Stomach (tissue), 4 donors: ENCODE data around the gene NF1.

Experiments
- CTCF ChIP-seq, 7 experiments: fragments of 450-650 bp in 4 of 7; fragments of 200-600 bp in 3 of 7; sonication (generic) in 3 of 7; IDR thresholded peaks; one replicate each; pipeline ENCODE4 v1.5.1; 2016 to 2019; ENCODE audit warnings: antibody characterized with exemption in 7 of 7, control low read depth in 2 of 7, mild to moderate bottlenecking in 1 of 7
- POLR2A ChIP-seq, 4 donors: fragments of 450-650 bp; IDR thresholded peaks; one replicate each; pipeline ENCODE4 v1.6.1; 2016; ENCODE audit warnings: antibody characterized with exemption in 4 of 4, control low read depth in 2 of 4, mild to moderate bottlenecking in 1 of 4, moderate library complexity in 1 of 4
- POLR2AphosphoS5 ChIP-seq, 3 donors: sonication (generic); formaldehyde crosslinking; IDR thresholded peaks; one replicate each; pipeline ENCODE4 v1.6.1; 2016; ENCODE audit warnings: antibody characterized with exemption in 3 of 3

GRCh38 chr17:31374503-31374902 is 279.7 kb downstream of the NF1 start:
- TF ChIP-seq CTCF (IDR thresholded peaks at IDR 0.05) = no peak
- TF ChIP-seq POLR2A (IDR thresholded peaks at IDR 0.05) = no peak
- no peak for TF ChIP-seq POLR2AphosphoS5 (IDR thresholded peaks at IDR 0.05)
